GM10266 (cell line): ENCODE results near the gene TMSB4X.

Source experiments
- DNase-seq: peaks from one replicate; pipeline ENCODE4 v3.0.0; 2012; ENCODE audit errors: extremely low spot score
- CTCF ChIP-seq: IDR thresholded peaks from 2 replicates; pipeline ENCODE4 v1.5.1; 2012; ENCODE audit warnings: mild to moderate bottlenecking, low read depth; ENCODE audit not compliant: control insufficient read depth, insufficient read depth; ENCODE audit errors: missing control alignments

The TMSB4X gene

GRCh38 chrX:12965131-12965940, 9.6 kb upstream of the TMSB4X start:
- no peak for DNase-seq
- no peak for TF ChIP-seq CTCF

DNA sequence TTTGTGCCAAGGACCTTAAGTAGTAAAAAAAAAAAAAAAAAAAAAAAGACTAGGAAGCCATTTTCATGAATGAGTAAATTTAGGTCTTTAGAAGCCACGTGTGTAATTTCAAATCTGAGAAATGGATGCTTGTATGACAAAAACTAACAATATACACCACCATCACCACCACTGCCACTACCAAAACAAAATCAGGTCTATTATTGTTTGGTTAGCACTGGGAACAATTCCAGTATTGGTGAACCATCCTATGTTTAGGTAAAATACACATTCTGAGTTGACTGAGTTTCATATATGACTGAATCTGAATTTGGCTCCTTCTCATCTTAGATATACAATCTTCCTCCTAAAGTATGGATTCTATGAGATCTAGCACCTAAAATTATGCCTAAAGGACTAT, 8.8 kb upstream of the TMSB4X start:
- no peak for TF ChIP-seq CTCF
- DNase-seq = no peak

DNA sequence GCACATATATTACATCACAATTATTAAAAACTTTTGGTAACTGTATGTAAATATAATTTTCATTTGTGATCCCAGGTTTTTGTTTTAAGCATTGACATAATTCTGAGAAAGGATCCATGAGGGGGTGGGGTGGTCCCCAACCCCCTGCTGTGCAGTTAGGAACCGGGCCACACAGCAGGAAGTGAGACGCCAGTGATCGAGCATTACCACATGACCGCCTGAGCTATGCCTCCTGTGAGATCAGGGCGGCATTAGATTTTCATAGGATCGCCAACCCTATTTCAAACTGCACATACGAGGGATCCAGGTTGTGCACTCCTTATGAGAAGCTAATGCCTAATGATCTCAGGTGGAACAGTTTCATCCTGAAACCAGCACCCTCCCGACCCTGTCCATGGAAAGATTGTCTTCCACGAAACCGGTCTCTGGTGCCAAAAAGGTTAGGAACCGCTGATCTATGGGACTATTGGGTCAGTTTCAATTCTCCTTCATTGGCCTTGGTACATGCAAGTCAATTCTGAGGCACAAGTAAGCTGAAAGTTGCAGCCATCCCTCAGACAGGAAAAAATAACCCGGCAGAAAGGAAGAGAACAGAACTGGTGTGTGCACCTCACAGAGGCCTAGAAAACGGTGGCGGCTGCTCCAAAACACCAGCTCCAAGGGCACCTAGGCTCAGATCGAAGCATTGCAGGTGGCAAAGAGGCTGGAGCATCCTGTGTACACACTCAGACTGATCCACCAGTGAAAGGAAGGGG, 7.0 kb upstream of the TMSB4X start:
- TF ChIP-seq CTCF = no peak
- no peak for DNase-seq

- no peak for DNase-seq
- no peak for TF ChIP-seq CTCF
Observed at GRCh38 chrX:12970691-12971202, 4.2 kb upstream of the TMSB4X start.

GRCh38 chrX:12971282-12972003, 3.5 kb upstream of the TMSB4X start:
- TF ChIP-seq CTCF = no peak
- no peak for DNase-seq

GRCh38 chrX:12972243-12972642, 2.7 kb upstream of the TMSB4X start:
- no peak for DNase-seq
- no peak for TF ChIP-seq CTCF
